HG03097 (cell line): Measurements from ENCODE around the gene TFR2.

Source experiments
- ATAC-seq: cut with Tn5 transposase; IDR thresholded peaks from one replicate; pipeline ENCODE4 v1.9.1; 2021; ENCODE audit not compliant: unreplicated experiment, low FRiP score

The TFR2 gene

DNA sequence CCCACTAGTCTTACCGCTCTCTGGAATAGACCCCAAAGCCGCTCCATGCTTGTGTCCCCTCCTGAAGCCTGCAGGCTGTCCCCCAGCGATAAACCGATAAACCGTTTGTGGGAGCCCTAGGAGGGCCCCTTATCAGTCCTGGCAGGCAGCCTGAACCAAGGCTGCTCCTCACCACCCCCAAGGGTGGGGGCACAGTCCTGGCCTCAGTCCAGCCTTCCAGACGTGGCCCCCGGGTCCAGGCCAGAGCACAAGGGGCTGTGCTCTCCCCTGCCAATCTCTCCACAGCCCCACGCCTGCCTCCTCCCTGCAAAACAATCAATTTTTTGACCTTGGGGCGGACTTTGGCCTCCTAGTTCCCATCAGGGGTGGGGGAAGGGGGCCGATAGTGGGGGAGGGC lies at the start of gene TFR2:
Gene TFR2 (minus strand): TSS at position 90 of the 397 bp plus-strand sequence. CDS start 43 bp downstream, at position 47.
- no peak for ATAC-seq

DNA sequence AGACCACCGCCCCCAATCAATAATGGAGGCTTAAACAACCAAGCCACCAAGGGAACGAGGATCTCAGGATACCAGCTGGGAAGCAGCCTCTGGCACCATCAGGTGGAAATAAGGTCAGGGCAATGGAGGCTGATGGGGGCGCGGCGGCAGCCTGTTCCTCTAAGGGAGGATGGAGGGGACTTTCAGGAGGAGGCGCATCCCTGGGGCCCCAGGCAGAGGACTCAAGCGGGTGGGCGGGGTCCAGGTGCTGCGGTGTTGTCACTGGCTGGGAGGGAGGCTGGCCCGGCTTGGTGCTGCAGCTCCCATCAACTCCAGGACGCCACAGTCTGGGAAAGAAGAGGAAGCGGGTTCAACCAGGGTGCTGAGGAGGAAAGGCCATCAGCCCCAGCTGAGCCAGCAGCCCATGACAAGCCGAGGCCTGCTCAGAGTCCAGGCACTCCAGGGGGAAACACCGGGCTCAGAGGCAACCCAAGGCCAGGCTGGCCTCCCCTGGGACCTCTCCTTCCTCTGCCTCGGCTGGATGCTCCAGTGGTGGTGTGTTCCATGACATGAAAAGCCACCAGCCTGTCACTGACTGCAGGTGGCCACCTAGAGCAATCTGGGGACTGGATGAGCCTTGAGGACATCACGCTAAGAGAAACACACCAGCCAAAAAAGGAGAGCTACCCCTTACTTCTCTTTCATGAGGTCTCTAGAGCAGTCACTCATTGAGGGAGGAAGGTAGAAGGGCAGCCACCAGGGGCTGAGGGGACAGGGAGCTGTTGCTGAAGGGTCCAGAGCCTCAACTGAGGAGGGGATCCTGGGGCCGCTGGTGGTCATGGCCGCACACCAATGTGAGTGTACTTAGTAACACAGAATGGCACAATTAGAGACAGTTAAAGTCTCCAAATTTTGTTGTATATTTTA lies 48.1 kb upstream of the TFR2 start:
- no peak for ATAC-seq

DNA sequence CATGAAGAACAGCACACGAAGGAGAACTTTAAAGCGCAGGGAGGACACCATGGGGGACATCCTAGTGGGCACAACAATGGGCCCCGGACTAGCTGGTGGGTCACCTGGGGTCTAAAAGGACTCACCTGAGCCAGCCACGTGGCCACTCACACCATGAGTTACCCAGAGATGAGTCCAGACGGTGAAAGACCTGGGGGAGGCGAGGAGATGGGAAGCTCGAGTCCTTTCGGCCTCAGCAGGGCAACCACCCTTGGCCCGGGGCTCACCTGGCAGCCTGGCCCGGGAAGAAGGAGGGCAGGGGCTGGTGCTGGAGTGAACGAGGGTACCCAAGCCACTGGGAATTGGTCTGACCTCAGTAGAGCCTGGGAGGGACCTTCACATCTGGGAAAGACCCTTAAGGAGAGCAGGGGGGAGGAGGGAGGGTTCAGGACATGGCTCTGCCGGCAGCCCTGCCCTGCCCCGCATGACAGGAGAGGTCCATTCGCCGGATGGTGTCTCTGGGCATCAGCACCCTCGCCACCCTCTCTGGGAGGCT lies 47.0 kb upstream of the TFR2 start:
- no peak for ATAC-seq

DNA sequence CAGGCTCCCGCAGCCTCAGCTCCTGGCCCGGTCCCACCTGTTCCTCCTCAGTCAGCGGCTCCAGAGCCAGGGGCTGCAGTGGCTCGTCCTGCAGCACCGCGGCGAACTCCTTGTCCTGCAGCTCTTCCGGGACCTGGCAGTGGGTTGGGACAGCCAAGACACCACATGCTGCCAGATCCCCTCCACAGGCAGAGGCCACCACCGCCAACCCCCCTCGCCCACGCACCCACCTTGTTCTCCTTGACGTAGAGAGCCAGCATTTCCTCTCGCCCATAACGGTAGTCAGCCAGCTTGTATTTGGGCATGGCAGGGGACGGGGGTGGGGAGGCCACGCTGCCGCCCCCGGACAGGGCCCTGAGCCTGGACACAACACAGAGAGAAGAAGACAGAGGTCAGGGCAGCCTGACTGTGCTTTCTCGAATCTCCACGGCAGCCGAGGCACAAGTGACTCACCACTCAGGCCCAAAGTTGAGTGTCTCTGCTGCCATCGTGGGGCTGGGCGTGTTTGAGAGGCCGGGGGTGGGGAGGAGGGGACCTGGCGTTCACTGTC lies 46.5 kb upstream of the TFR2 start:
- ATAC-seq, result no peak

DNA sequence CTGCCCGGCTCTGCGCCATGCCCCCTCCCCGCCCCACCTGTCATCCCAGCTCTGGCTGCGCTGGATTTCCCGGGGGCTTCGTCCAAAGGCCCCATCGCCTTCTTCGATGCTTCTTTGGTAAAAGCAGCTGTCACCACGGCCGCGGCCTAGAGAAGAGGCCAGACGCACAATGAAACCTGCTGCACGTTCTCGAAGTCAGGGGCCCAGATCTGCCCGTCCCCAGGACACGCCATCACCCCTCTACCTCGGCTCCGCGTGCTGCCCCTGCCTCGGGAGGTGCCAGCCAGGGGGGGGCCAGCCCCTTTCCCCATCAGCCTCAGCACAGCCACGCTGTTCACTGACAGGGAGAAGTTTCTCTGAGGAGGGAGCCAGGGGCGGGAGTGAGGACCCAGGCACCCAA lies 45.9 kb upstream of the TFR2 start:
- no peak for ATAC-seq

DNA sequence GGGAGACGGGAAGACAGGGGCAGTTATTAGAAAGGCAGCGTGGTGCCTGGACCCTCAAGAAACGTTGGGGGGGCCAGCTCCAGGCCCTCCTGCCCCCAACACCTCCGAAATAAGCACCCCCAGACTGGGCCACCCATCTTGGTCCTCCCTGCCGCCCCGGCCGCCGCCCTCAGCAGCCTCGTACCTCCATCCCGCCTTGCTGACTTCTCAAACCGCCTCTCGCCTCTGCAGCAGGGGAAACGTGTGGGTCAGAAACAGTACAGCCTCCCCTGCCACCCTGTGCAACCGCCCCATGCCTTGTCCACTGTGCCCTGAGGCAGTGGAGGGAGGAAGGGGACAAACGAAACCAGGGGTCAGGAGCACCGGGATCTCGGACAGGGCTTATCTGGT lies 45.5 kb upstream of the TFR2 start:
- ATAC-seq, result no peak

DNA sequence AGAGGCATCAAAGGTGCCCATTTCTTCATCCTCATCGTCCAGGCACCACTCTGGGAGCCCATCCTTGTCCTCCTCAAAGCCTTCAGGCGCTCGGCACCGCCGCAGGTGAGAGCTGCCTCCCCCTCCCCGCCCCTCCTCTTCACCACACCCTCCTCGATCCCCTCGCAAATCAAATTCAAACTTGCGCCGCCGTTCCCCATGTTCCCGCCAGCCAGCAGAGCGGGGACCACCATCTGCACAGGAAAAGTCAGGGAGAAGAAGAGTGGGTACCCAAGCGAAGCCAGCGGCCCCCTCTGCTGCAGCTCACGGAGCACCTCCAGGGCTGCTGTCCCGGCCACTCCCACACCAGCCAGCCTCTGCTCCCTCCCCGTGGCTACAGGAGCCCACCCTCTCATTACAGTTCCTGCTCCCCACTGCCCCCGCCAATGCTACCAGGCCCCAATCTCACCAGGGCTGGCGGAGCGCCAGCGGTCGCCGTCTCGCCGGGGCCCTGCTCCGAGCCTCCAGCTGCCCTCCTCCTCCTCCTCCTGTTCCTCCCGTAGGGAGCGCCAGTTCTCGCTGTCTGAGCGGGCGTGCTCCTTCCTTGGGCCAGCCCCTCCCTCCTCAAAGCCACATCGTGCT lies 45.0 kb upstream of the TFR2 start:
- no peak for ATAC-seq

DNA sequence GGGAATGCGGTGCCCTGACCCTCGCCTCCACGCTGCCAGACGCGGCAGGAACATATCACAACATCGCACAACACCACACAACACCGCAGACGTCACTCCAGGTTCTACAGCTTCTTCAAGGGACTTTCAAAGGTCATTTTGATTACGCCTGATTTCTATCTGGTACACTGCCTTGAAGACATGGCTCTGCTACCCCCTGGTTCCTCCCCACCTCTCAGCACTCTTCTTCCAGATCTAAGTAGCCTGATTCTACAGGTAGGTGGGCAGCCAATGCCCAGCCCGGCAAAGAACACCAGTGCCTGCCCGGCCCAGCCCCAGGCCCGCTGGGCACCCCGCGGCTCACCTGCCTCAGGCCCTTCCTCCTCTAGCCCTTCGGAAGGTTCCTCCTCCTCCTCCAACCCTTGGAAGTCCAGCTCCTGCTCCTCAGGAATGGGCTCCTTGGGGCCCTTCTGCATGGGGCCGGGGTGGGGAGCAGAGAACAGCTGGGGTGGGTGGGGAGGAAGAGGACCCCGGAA lies 44.3 kb upstream of the TFR2 start:
- ATAC-seq, result no peak

DNA sequence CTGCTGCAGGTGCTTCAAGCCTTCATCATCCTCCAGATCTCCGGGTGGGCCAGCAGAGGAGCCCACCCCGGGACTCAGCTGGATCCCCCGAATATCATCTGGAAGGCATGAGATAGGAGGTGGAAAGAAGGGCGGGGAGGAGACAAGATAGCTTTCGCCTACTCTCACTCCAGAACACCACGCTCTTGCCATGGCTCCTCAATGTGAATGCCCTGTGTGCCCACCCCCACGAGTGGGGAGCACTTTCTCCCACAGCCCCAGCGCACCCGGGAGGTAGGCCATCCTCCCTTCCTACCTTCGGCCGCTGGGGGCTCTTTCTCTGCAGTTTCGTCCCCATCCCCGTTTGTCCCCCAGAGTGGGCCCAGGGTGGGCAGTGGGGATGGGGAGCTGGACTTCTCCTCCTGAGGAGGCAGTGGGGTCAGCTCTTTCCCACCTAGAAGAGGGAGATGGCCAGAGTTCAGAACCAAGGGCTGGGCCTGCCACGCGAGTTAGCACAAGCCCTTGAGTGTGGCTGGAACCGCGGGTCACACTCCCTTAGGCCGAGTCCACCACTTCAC lies 43.8 kb upstream of the TFR2 start:
- ATAC-seq, result no peak

DNA sequence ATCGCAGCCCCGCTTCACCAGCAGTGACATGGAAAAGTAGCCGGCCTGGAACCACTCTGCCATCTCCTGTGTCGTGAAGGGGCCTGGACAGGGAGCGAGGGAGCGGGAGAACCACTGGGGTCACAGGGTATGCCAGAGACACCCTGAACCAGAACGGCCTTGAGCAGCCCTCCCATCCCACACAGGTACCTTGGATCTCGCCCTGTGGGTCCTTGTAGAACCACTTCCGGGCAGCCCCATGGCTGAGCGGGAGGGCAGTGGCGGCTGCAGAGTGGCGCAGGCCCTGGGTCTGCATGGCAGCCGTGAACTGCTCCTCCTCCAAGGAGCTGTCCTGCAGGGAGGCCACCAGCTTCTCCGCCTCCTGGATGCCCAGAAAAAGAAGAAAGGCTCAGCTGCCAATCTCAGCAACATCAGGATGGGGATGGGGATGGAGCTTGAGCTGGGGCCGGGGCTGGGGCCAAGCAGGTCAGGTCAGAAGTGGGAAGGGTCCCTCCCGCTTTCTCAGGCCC lies 43.2 kb upstream of the TFR2 start:
- no peak for ATAC-seq

DNA sequence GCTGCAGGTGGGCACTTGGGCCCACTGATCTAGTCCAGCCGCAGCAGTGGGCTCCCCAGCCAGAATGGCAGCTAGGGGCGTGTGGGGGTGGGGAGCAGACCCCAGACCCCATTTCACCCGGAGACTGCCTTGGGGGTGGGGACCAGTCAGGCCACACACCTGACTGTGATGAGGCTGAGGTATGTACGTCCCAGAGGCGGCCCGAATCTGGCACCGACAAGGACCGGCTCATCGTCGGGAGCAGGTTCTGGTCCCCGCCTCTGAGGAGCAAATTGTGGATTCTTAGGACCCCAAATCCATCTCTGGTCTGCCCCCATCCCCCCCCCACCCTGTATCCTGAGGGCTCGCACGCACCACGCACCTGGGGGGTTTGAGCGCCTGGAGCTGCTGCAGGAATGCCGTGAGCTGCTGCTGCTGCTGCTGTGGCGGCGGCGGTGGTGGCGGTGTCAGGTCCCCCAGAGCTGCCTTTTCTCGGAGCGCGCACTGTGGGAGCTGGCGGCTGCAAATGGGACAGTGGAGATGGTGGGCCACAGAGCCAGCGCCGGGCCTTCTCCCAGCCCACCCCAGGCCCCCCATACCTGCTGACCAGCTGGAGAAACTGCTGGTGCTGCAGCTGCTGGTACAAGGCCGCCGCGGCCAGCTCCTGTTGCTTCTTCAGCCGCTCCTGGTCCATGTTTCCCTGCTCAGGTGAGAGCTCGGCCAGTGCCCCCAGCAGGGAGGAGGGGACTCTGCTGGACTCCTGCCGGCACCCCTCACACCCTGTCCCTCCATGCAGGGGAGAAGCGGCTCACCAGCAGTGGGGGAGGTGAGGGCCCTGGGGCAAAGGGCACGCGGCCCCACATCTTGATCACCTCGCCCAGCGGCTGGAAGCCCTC lies 42.5 kb upstream of the TFR2 start:
- ATAC-seq, result no peak

DNA sequence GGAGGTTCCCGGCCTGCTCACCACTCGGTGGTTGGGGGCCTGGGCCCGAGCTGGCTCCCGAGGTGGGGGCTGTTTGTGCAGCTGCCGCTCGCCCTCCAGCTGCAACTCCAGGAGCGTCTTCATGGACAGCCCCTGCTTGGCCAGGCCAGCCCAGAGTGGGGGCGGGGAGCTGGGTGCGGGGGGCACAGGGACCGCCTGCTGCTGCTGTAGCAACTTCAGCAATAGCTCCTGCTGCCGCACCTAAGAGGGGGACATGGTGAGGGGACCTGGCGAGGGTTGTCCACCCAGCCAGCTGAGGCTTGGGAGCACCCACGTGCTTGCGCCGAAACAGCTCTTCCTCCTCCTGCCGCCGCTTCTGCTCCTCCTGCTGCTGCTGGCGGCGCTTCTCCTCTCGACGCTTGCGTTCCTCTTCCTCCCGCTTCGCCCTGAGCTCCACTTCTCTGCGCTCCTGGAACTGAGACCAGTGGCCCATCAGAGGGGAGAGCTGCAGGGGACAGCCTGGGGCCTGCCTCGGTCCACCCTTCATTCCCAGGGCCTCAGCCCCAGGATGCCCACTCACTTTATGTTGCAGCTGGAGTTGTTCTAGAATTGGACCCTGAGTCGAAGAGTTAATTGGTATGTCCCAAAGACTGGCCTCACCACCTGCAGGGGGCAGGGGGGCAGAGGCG lies 41.8 kb upstream of the TFR2 start:
- no peak for ATAC-seq

DNA sequence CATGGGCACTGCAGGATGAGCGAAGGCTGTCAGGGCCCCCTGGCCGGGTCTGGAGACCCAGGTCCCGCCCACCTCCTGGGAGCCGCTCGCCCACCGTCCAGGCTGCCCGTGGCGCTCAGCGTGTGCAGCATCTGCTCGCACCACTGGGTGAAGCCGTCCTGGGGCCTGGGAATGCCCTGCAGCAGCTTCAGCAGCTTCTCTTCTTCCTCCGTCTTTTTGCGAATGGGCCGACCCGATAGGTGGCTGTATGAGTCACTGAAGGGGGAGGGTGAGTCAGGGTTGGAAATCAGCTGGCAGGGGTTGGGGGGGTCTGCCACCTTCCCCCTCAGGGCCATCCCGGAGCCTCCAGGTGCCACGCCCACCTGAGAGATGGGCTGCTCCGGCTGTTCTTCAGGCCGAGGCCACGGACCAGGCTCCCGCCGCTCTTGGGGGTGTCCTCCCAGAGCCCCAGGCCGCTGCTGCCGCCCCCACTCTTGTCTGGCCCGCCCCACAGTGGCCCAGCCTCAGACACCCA lies 40.9 kb upstream of the TFR2 start:
- no peak for ATAC-seq

DNA sequence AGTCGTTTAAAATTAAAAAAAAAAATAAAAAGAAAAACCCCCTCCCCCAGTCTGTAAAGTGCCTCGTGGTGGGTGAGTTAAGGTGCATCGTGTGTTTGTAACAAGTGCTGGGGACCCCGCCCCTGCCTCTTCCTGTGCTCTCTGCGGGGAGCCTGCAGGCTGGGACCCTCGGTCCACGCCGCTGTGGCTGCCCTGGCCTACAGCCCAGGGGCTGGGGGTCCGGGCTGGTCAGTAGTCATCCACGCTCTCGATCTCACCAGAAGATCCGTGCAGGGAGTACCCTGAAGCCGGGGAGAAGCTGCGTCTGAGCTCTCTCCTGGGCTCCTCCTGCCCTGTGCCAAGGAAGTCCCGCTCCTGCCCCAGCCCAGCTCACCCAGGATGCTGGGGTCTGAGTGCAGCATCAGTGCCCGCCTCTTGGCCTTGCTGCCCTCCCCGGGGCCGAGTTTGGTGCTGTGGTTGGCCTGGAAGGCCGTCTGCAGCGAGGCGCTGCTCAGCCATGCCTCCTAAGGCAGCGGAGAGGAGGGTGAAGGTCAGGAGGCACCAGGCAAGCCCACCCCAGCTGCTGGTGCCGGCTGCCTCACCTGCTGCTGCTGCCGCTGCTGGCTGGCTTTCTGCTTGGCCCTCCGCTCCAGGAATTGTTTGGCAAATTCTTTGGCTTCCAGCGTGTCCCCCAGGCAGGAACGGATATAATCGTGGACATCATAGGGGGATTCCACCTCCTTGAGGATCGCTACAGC lies 40.3 kb upstream of the TFR2 start:
- ATAC-seq, result no peak

DNA sequence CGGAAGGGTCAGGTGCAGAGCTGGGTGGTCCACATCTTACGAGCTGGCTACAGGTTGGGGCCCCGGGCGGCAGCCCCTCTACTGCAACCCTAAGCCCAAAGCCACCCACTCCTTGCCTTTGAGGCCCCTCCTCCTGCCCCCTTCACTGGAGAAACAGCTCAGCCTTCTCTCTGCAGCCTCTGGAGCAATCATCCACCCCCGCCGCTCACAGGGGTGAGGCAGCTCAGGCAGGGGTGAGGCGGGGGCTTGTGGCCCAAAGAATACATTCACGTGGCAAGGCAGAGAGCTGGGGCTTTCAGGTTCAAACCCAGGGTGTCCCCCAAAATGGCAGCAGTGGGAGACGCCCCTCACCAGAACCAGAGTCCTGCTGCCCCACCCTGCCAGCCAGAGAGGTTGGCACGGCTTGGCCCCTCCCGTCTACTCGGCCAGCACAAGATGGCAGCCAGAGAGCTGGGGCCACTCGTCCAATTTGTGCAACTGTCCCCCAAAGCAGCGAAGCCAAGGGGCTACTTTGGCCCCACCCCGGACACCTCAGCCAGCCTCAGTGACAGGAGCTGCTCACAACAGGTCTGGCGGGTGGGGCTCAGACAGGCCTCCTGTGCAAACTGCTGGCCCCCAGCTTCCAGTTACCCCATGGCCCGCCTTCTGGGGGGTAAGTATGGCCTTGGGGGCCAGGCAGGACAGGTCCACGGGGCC lies 39.4 kb upstream of the TFR2 start:
- no peak for ATAC-seq

DNA sequence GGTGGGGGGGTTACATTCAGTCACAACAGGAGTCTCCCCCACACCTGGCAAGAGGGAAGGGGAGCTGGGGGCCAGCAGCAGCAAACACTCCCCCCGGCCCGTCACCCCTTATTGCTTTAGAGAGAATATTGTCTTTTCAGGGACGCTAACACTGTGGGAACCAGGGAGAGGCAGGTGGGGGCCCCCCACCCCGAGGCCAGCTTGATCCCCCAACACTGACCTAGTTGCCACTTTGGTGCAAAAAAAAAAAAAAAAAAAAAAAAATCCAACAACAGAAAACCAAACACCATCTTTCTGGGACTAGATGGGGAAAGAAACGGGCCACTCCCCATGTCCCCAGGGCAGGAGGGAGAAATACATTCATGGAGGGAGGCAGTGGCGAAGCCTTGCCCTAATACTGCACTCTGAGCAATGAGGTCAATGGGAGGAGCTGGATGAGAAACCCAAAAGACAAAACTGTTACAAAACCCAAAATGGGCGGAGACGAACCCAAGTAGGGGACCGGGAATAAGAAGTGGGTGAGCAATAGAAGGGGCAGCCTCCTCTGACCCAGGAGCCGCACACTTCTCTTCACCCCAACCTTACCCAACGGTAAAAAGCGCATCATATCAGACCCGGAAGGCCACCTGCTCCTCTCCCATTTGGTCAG lies 38.7 kb upstream of the TFR2 start:
- ATAC-seq, result no peak

DNA sequence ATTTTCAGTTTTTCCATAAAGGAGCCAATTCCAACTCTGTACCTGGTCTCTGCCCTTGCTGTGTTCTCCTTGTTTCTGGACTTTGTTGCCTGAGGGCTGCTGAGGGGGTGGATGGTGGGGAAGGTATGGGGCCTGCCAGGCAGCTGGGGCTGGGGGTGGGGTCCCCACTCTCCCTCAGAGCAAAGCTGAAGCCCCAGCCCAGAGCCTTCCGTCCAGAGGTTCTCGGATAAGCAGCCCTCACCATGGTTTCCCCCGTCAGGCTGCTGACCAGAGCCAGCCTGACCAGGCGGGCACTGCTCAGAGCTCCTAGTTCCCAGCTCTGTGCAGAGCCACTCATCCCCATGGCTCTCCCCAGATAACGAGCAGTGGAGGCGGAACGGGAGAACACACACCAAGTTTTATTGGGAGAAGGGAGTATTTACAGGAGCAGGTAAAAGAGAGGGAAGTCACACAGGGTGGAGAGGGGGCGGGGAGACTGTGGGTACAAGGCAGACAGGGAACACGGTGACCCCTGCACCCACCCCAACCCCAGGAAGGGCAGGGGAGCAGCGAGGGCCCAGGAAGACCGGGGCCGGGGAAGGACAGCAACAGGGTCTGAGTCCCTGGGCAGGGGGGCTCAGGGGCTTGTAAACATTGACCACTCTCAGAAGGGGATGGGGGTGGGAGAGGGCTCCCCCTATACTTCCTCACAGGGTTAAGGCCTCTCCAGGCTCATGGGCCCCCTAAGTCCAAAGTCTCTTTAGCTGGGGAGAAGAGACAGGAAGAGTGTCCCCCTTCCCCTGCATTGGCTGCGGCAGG lies 38.0 kb upstream of the TFR2 start:
- no peak for ATAC-seq
